ENCODE measurements around the gene RNPC3.
A peak's percentile ranks its signal among the peaks of the same experiment; 100 is the strongest.

Gene RNPC3, protein sequence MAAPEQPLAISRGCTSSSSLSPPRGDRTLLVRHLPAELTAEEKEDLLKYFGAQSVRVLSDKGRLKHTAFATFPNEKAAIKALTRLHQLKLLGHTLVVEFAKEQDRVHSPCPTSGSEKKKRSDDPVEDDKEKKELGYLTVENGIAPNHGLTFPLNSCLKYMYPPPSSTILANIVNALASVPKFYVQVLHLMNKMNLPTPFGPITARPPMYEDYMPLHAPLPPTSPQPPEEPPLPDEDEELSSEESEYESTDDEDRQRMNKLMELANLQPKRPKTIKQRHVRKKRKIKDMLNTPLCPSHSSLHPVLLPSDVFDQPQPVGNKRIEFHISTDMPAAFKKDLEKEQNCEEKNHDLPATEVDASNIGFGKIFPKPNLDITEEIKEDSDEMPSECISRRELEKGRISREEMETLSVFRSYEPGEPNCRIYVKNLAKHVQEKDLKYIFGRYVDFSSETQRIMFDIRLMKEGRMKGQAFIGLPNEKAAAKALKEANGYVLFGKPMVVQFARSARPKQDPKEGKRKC

DNA sequence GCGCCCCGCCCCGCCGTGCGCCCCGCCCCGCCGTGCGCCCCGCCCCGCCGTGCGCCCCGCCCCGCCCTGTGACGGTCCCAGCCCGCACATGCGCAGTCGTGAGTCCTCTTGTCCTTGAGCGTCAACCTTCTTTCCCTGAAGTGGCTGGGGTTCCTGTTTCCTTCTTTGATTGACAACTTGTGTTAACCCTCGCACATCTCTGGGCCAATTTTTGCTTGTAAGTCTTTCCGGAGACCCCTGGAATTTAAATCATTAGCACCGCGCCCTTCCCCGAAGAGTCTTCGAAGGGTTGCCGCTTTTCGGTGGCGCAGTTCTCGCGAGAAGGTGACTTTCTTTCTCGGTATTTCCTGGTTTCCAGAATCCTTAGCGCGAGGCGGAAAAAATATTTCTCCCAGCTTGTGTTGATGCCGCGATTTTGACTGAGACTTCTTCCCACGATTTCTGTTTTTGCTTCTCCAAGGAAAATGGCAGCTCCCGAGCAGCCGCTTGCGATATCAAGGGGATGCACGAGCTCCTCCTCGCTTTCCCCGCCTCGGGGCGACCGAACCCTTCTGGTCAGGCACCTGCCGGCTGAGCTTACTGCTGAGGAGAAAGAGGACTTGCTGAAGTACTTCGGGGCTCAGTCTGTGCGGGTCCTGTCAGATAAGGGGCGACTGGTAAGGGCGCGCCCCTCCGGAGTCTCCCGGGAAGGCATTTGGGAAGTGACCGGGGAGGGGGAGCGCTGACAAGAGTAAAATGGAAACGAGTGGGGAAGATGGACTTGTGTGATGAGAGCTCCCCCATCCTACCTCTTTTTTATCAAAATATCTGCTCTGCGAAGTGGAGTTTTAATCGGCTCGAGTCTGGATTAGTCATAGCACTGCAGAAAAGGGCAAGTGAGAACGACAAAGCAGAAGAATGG is at the start of gene RNPC3:
Gene RNPC3, plus strand, starts transcription at position 93 of the 901 bp plus-strand sequence. Its CDS starts 372 bp downstream, at position 465.
- DNase-seq (ENCODE audit: low spot score): peak; percentile 94

DNA sequence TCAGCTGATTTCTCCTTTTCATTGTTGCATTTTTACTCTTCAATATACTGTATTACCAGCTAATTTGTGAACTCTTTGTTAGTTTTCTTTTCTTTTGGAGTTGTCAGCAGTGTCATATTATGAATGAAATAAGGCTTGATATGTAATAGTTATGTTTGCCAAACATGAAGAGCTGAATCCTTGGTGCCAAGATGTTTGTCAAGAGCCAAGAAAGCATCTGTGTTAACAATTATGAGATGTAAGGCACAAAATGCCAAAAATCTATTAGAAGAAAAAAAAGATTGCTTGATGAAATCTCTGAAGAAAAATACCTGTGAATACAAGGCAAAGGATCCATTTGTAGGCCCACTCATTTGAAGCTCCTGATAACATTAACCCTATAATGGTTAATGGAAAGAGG is 48.4 kb upstream of the RNPC3 start:
- no peak for DNase-seq (ENCODE audit: low spot score)

DNA sequence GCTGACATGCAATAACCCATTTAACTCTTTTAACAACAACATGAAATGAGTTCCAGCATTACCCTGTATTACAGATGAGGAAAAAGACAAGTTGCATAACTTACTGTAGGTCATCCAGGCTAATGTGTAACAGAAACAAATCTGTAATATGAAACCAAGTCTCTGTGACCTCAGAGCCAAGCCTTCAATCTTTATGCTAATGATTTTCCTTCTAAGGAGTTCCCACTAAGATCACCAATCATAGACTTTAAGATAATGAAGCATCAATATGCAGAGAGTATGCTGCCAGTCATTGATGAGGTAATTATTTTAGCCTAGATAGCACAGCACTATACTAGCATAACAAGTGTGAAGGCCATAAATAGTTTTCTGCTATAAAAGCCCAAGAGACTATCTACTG is 35.6 kb upstream of the RNPC3 start:
- DNase-seq (ENCODE audit: low spot score): peak; percentile 2

DNA sequence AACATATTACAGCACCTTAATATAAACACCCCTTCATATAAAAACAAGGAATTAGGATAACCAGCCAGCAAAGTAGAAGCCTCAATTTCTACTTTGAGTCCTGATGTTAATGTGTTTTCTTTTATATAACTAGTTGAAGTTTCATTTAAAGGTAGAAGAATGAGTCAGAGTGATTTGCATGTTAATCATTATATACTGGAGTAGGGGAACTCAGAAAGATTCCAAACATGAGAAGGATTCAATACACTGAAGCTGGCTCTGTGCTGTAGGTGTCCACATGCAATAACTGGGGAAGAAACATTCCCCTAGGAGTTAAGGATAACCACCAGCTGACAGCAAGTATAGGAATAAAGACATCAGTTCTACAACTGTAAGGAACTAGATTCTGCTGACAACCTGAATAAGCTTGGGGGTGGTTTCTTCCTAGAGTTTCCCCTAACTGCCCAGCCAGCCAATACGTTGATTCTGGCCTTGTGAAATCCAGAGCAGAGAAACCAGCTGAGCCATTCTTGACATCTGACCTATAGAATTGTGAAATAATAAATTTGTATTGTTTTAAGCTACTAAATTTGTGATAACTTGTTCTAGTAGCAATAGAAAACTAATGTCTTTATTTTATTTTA is 33.4 kb upstream of the RNPC3 start:
- no peak for DNase-seq (ENCODE audit: low spot score)

DNA sequence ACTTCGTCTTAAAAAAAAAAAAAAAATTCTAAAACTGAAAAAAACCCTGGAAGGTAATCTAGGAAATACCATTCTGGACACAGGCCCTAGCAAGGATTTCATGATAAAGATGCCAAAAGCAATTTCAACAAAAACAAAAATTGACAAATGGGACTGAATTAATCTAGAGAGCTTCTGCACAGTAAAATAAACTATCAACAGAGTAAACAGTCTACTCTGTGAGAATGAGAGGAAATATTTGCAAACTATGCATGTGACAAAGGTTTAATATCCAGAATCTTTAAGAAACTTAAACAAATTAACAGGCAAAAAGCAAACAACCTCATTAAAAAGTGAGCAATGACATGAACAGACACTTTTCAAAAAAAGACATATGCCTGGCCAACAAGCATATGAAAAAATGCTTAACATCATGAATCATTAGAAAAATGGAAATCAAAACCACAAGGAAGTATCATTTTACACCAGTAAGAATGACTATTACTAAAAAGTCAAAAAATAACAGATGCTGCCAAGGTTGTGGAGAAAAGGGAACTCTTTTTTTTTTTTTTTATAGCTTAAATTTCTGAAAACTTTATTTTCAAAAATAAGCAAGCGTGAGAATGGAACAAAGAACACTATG is 29.4 kb upstream of the RNPC3 start:
- peak; percentile 5 for DNase-seq (ENCODE audit: low spot score)

DNA sequence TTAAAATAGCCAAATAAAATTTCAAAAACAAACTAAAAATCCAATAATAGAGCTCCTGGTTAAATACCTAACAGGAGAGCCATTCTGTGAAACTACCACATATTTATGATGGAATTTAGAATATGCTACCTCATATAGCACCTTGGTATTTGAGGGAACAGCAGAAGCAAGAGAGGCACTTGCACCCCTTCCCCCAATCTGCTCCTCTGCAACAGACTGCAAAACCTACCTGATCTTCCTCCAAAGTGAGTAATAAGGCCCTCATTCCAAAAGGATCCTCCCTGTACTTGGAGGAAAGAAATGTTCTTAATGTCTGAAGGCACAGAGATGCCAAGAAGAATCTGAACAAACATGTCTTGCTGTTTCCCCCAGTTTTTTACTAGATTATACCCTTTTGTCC is 28.1 kb upstream of the RNPC3 start:
- DNase-seq (ENCODE audit: low spot score): no peak

DNA sequence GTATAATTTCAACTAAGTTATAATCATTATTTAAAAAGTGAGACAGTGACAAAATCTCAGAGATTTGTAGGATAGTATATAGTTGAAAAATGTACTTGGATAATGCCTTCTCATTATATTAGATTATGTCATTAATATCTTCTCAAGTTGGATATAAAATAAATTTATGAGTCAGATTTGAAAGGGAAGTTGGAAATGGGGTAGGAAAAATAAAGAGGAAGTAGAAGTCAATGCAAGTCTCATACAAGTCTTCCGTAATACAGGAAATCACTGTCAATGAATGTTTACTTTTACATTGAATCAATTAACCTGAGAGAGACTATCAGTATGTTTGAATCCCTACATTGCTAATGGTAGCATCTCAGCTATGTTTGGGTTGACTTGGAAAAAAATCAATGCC is 16.2 kb upstream of the RNPC3 start:
- DNase-seq (ENCODE audit: low spot score): no peak

DNA sequence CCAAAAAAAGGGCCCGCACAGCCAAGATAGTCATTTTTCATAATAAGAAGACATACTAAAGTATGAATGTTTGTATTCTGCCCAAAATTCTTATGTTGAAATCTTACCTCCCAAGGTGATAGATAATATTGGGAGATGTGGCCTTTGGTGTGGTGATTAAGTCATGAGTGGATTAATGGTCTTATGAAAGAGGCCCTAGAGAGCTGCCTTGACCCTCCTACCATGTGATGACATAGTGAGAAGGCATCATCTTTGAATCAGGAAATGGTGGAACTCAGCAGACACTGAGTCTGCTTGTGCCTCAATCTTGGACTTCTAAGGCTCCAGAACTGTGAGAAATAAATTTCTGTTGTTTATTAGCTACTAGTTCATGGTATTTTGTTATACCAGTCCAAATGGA is 11.8 kb upstream of the RNPC3 start:
- peak; percentile 5 for DNase-seq (ENCODE audit: low spot score)

DNA sequence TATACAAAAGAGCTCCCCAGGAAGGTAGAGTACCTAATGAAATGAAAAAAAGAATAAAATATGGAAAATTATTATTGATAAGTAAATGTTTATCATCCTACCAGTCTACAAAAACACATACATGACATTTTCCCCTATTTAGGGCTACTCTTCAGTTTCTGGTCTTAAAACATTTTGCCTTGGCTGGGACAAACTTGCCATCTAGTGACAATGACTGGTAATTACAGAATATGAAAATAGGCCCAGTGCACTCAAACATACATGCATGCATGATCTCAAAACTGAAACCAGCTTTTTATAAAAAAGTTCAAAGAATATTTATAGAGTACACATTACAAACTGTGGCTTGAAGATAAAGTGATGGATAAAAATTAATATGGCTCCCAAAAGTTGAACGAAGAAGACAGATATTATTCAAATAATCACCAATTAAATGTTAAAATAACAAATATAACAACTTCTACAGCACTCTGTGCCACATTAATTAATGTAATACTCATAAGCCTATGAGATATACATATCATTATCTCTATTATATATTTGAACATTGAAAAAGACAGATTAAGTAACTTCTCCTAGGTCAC is 10.5 kb upstream of the RNPC3 start:
- peak; percentile 33 for DNase-seq (ENCODE audit: low spot score)

DNA sequence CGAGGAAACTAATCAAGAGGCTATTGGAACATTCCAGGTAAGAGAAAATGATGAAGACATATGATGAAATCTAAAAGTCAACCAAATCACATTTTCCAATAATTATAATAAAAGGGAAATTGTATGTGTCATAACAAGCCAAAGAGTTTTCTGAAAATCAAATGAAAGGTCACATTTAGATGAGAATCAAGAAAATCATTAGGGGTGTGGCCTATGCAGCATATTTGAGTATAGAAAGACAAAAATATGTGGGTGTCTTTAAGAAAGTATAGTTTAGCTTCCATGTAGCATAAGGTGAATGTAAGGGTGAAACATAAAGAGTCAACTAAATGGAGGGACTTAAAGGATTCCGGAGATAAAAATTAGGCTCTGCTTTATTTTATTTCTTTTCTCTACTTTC is 9.2 kb upstream of the RNPC3 start:
- DNase-seq (ENCODE audit: low spot score): no peak

DNA sequence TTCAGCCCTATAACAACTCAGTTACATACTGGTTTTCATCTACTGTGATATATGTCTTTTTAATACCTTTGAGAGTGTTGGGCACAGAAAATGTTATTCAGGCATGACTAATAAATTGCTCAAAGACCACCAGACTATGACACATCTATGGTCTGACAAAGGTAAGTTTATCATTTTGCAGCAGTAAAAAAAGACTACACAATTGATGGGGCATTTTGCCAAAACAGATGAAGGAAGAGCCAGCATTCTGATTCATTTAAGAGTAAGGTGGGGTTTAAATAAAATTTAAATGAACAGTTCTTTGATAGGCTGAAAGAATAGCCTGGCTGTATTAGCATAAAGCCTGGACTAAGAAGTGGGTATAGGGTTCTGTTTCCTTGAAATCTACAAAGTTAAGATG is 8.8 kb upstream of the RNPC3 start:
- no peak for DNase-seq (ENCODE audit: low spot score)

DNA sequence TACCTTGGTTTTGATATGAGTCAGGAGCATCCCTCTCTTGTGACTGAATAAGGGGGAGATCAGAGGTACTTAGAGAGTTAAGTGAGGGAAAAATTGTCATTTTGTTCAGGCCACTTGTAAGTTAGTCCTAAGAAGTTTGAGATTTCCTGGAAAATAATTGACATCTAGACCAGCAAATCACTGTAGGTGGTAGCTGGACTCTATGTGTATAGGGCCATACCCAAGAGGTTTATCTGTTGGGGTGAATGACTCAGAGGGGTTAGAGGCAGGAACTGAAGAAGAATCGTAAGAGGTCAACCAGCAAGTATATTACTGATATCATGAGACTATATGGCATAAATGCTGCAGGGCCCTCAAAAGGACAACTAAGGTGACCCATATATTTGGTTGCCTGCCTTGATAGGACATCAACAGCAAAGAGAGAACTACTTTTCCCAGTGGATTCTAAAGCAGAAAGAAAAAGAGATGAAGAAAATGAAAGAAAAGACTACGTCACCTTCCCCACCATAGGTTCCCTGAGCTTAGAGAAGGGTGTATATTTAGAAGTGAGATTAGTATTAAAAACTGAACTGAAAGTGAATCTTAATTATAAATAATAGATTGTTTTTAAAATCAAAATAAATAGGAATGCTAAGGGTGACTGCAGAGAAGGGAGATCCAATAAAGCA is 8.0 kb upstream of the RNPC3 start:
- no peak for DNase-seq (ENCODE audit: low spot score)

DNA sequence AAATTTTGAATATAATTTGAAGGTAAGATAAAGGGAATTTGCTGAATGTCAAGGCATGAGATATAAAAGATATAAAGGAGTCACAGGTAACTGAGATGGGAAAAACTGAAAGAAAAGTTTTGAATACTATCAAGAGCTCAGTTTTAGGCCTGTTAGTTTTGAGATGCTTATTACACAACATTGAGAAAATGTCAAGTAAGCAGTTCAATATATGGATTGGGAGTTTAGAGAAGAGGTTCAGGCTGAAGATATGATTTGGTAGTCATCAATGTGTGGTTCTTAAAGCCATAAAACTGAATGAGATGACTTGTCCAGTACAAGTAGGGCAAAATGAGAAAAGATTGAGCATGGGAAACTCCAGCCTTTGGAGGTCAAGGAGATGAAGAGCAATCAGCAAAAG is 4.7 kb upstream of the RNPC3 start:
- no peak for DNase-seq (ENCODE audit: low spot score)

DNA sequence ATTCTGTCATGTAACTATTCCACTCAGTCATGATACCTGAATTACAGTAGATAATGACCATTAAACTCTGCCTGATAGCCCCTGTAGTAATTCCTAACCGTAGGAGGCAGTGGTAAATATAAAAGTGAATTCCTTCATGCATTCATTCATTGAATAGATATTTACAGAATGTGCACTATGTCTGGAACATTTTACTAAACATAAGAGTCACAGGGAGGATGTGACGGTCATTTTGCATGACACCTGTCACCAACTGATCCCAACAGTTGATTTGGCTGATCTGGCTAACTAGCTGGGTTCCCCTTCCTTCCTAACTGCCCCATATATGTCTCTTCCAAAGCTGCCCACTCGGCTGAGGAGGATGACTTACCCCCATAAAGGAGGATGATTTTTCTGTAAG is 2.2 kb upstream of the RNPC3 start:
- DNase-seq (ENCODE audit: low spot score): no peak

DNA sequence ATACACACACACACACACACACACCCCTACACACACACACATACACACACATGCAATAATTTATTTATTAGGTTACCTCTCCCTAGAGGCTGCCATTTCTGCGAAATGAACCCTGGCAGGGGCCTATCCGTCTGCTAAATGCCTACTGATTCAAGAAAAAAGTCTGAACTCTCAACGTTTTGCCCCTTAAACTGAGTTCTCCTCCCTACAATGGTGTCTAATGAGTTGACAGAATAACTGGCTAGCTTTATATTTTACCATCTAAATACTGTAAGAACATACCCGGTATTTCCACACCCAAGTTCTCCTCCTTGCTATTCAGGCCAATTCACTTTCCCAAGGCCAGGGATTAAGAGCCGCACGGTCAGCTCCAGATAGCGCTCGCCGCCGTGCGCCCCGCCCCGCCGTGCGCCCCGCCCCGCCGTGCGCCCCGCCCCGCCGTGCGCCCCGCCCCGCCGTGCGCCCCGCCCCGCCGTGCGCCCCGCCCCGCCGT is 339 bp upstream of the RNPC3 start:
- peak; percentile 66 for DNase-seq (ENCODE audit: low spot score)

DNA sequence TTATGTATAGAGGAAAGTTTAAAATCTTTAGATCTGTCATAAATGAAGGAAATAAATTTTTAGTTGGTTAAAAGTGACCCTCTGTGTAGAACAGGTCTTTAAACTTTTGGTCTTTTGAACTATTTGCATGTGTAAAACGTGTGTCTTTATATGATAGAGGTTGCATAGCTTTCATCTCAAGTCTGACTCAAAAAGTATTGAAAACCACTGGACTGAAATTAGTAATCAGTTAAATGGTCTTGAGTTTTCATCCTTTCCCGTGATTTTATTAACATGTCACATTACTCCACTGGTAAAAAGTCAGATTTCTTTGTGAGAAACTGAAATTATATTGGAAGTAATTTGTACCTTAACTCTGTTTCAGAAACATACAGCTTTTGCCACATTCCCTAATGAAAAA is 1.8 kb downstream of the RNPC3 start:
- DNase-seq (ENCODE audit: low spot score): no peak

DNA sequence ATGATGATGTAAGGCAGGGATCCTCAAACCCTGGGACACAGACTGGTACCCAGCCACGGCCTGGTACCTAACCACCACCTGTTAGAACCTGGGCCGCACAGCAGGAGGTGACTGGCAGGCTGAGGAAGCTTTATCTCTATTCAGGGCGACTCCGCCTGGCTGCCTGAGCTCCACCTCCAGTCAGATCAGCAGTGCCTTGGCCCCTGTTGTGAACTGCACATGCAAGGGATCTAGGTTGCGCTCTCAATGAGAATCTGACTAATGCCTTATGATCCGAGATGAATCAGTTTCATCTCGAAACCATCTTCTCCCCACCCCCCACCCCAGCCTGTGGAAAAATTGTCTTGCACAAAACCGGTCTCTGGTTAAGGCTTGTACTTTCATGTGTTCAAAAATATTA is 4.2 kb downstream of the RNPC3 start:
- no peak for DNase-seq (ENCODE audit: low spot score)

DNA sequence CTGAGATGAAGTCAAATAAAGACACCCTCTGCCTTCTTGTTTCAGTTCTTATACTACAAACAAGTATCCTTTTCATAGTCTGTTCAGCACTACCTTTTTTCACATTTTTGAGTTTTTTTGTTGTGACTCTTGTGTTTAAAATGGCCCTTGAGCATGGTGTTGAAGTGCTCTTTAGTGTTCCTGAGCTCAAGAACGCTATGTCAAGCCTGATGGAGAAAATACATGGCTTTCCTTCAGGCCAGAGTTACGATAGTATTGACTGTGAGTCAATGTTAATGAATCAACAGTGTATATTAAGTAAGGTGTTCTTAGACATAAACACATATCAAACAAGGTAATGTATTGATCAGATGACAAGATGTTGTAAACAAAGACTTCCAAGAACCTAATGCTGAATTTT is 12.7 kb downstream of the RNPC3 start:
- no peak for DNase-seq (ENCODE audit: low spot score)

DNA sequence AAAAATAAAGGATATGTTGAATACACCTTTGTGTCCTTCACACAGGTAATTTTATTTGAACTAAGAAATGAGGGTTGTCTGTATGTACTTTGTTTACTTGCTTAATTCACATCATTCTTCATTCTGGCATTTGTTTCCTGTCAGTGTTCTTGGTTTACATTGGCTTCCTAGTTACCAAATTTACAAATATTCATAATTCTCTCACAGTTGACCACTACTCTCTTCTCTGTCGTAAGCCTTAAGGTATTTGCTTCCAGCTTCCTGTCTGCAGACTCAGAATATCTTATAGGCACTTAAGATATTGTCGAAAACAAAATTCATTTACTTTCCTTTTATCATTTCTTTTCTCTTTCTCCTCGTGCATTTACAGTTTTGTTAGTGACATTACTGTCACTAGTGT is 15.9 kb downstream of the RNPC3 start:
- DNase-seq (ENCODE audit: low spot score): no peak

DNA sequence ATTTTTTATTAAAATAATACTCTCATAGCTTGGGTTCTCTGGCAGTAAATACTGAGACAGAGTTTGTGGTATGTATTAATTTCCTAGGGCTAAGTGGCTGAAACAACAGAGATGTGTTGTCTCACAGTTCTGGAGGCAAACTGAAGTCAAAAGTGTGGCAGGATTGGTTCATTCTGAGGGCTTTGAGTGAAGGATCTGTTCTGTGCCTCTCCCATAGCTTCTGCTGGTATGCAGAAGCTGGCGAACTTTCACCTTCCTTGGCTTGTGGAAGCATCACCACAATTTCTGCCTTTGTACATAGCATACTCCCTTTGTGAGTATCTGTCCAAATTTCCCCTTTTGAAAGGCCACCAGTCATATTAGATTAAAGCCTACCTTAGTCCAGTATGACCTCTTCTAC is 21.0 kb downstream of the RNPC3 start:
- no peak for DNase-seq (ENCODE audit: low spot score)

DNA sequence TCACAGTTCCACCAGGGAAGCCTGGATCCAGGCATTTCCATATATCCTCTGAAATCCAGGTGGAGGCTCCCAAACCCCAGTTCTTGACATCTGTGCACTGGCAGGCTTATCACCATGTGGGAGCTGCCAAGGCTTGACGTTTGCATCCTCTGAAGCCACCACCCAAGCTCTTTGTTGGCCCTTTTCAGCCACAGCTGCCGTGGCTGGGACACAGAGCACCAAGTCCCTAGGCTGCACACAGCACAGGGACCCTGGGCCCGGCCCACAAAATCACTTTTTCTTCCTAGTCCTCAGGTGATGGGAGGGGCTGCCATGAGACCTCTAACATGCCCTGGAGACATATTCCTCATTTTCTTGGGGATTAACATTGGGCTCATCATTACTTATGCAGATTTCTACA is 22.3 kb downstream of the RNPC3 start:
- no peak for DNase-seq (ENCODE audit: low spot score)

All from GM03348 (cell line).